Mucosa of rectum (tissue), 2 donors: ENCODE measurements around the gene TLE5.

Experiments used
- H3K27ac ChIP-seq, 2 donors: one replicate each; pipeline ENCODE4 v1.7.0; 2013; ENCODE audit warnings: inconsistent platforms in 2 of 2, low read depth in 2 of 2, low read length in 2 of 2
- H3K27me3 ChIP-seq, 2 donors: one replicate each; pipeline ENCODE4 v1.7.0; 2013; ENCODE audit warnings: low read length in 2 of 2; ENCODE audit not compliant: control insufficient read depth in 2 of 2, insufficient read depth in 2 of 2
- H3K36me3 ChIP-seq, 2 donors: one replicate each; pipeline ENCODE4 v1.7.0; 2013; ENCODE audit warnings: low read length in 2 of 2; ENCODE audit not compliant: control insufficient read depth in 2 of 2, insufficient read depth in 2 of 2
- H3K4me1 ChIP-seq, 2 donors: one replicate each; pipeline ENCODE4 v1.7.0; 2013; ENCODE audit warnings: low read length in 2 of 2, mild to moderate bottlenecking in 1 of 2; ENCODE audit not compliant: control insufficient read depth in 2 of 2, insufficient read depth in 2 of 2
- H3K4me3 ChIP-seq, 2 donors: one replicate each; pipeline ENCODE4 v1.7.0; 2013; ENCODE audit warnings: low read length in 2 of 2
- H3K9ac ChIP-seq, 2 donors: one replicate each; pipeline ENCODE4 v1.7.0; 2013; ENCODE audit warnings: low read length in 2 of 2, low read depth in 1 of 2, mild to moderate bottlenecking in 1 of 2
- H3K9me3 ChIP-seq, 2 donors: one replicate each; pipeline ENCODE4 v1.7.0; 2013; ENCODE audit warnings: low read length in 2 of 2; ENCODE audit not compliant: control insufficient read depth in 2 of 2
- donor health status: healthy.
- donor health status: Normal muscosa, but diverticular disease.

The TLE5 gene

DNA sequence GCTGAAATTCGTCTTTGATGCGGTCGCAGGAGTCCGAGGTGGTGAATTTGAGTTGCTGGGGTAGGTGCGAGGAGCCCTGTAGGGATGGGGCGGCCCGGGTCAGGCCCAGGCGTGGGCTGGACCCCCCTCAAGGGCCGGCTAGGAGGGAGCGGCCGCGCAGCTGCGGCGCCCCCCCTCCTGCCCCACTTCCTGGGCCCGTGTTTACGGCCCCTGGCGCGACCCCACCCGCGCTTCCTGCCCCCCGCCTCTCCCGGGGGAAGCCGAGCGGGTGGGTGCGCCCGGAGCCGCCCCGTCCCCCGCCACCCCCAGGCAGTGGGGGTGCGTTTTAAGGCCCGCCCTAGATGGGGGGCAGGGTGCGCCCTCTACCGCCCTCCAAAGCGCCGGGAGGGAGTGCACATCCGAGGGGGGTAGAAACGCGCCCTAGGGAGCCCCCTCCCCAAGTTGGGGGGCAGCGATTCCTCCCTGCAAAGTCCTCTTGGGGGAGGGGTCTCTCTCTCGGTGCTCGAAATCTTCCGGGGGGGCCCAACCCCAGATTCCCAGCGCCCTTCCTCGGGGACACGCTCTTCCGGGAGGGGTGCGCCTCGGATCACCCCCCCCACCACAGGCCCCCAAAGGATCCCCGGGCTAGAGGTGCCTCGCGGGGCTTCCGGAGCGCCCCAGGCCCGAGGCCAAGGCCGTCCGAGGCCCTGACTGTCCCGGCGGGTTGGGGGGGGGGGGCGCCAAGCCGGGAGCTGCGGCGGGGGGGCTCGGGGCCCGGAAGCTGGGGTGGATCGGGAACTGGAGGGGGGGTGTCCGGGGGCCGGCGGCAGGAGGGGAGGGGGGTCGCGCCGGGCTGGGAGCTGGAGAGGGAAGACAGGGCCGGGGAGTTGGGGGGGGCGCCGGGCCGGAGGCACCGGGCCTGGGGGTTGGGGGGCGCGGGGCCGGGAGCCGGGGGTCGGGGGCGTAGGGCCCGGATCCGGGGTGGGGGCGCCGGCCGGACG, 823 bp downstream of the TLE5 start:
- H3K4me3 ChIP-seq, result peak overlapping the region; percentile 77 to 84
- H3K27ac ChIP-seq, result peak overlapping the region; percentile 89 to 91
- H3K4me1 ChIP-seq, result peaks cover 17 to 24% of the 10 kb centered on the region in 2 donors
- H3K9ac ChIP-seq, result peak overlapping the region; percentile 83 to 87
- no peaks in the 10 kb centered on the region for H3K27me3 ChIP-seq
- peaks cover 25 to 31% of the 10 kb centered on the region in 2 donors for H3K36me3 ChIP-seq
- H3K9me3 ChIP-seq, result no peaks in the 10 kb centered on the region

DNA sequence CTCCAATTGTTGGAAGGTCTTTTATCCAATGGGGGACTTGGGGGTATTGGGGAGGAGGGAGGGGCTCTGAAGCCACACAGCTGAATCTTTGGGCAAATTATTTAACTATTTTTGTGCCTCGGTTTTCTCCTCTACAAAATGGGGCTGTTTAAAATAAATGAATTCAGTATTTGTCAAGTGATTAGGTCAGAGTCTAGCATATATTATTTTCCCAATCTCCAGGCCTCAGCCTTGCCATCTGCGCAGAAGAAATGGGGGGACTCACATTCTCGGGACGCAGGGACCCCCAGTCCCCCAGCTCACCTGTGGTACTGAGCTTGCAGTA, 1.5 kb downstream of the TLE5 start:
- Histone ChIP-seq H3K9ac (peak overlapping the region; percentile 56 to 87), H3K27ac (peak overlapping the region; percentile 89 to 91), H3K27me3 (no peaks in the 10 kb centered on the region), H3K4me3 (peak overlapping the region; percentile 77 to 84), H3K36me3 (peaks cover 26 to 34% of the 10 kb centered on the region in 2 donors), H3K9me3 (no peaks in the 10 kb centered on the region), H3K4me1 (peaks cover 16 to 24% of the 10 kb centered on the region in 2 donors)

DNA sequence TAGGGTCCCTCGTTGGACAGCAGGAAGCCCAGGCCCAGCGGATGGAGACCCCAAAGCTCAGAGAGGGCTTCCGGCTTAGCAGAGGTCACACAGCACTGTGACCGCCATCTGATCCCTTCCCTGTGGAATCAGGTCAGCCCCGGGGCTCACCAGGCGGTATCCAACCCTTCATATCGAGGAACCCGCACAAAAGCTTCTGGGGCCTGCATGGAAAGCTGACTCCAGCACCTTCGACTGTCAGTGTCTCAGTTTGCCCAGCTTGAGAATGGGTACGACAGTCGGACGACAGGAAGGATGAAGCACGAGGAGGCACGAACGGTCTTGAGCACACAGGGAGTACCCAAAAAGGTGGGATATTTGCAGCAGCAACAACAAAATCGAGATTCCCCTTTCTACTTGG, 2.6 kb downstream of the TLE5 start:
- H3K4me1 ChIP-seq, result peaks cover 15 to 24% of the 10 kb centered on the region in 2 donors
- H3K9ac ChIP-seq, result no peak overlapping the region
- peaks cover 37 to 45% of the 10 kb centered on the region in 2 donors for H3K36me3 ChIP-seq
- H3K27me3 ChIP-seq, result no peaks in the 10 kb centered on the region
- no peak overlapping the region for H3K4me3 ChIP-seq
- no peak overlapping the region for H3K27ac ChIP-seq
- H3K9me3 ChIP-seq, result no peaks in the 10 kb centered on the region

DNA sequence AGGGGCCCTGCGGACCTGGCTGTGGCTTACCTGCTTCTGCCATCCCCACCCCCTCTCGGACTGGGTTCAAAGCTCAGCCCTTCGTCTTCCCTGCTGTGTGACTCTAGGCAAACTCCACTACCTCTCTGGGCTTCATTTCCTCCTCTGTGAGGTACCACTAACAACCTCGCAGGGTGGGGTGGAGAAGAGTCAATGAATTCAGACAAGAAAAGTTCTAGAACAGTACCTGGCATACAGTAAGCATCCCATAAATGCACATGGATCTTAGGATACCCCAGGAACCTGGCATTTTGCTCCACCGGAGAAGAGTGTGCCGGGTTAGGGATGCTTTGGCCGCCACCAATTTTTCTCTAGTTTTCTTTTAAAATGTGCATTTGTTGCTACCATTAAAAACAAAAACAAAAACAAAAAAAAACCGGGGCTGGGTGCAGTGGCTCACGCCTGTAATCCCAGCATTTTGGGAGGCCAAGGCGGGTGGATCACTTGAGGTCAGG, 3.4 kb downstream of the TLE5 start:
- no peak overlapping the region for H3K4me3 ChIP-seq
- H3K4me1 ChIP-seq, result peaks cover 15 to 24% of the 10 kb centered on the region in 2 donors
- H3K9me3 ChIP-seq, result no peaks in the 10 kb centered on the region
- H3K9ac ChIP-seq, result no peak overlapping the region
- H3K27ac ChIP-seq, result no peak overlapping the region
- peaks cover 45 to 50% of the 10 kb centered on the region in 2 donors for H3K36me3 ChIP-seq
- H3K27me3 ChIP-seq, result no peaks in the 10 kb centered on the region

DNA sequence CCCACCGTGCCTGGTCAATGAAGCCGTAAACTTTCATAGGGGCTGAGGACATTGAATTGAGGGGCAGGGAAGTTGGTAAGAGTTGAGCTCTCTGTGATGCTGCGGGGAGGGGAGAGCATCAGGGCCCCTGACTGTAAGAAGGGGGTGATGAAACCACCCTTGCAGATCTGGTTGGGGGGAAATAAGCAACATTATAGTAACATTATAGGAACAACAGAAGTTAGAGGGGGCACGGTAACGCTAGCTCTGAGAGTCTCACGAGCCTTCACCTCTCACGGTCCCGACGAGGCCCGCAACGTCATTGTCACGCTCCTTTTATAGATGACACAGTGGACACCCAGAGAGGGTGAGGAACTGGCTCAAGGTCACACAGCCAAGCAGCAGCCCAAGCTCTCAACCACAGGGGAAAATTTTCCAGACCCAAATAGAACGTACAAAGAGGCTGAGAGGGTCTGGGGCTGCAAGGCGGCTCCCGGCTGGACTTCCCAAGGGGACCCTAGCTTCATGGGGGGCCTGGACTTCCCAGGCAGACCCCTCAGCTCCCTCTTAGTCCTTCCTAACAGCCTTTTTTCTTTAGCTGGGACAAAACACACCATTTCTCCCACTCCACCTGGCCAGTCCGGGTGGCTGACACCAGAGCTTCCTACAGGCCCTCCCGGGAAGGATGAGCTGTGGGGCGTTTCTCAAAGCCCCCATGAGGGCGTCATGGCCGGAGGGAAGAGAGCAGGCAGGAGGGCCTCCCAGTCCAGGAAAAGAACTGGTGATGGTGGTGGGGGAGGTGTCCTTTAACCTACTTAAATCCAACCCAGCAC, 4.1 kb downstream of the TLE5 start:
- no peak overlapping the region for H3K27ac ChIP-seq
- H3K36me3 ChIP-seq, result peaks cover 45 to 52% of the 10 kb centered on the region in 2 donors
- no peak overlapping the region for H3K4me3 ChIP-seq
- no peak overlapping the region for H3K9ac ChIP-seq
- H3K27me3 ChIP-seq, result no peaks in the 10 kb centered on the region
- peaks cover 15 to 22% of the 10 kb centered on the region in 2 donors for H3K4me1 ChIP-seq
- no peaks in the 10 kb centered on the region for H3K9me3 ChIP-seq

DNA sequence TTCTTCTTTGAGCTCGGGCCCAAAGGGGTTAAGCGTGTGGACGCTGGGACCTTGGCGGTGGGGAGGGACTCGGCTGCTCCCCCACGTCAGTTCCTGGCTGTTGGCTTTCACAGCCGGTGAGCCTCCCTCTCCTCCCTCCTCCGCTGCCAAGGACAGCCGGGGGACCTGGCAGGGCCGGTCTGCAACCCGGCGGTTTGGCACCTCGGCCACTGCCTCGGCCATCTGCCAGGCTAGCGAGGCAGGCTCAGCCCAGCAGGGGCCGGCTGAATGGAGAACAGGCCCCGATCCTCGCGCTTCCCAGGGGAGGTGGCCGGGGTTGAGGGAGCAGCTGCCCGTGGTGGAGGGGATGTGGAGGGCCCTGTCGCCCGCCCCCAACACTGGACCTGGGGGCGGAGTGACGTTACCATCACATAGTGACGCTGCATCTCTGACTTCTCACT, 5.0 kb downstream of the TLE5 start:
- H3K9me3 ChIP-seq, result no peaks in the 10 kb centered on the region
- H3K4me3 ChIP-seq, result no peak overlapping the region
- no peaks in the 10 kb centered on the region for H3K27me3 ChIP-seq
- peak overlapping the region in 1 of 2 donors; percentile 23 for H3K27ac ChIP-seq
- H3K36me3 ChIP-seq, result peaks cover 45 to 56% of the 10 kb centered on the region in 2 donors
- H3K9ac ChIP-seq, result no peak overlapping the region
- peaks cover 12 to 19% of the 10 kb centered on the region in 2 donors for H3K4me1 ChIP-seq

DNA sequence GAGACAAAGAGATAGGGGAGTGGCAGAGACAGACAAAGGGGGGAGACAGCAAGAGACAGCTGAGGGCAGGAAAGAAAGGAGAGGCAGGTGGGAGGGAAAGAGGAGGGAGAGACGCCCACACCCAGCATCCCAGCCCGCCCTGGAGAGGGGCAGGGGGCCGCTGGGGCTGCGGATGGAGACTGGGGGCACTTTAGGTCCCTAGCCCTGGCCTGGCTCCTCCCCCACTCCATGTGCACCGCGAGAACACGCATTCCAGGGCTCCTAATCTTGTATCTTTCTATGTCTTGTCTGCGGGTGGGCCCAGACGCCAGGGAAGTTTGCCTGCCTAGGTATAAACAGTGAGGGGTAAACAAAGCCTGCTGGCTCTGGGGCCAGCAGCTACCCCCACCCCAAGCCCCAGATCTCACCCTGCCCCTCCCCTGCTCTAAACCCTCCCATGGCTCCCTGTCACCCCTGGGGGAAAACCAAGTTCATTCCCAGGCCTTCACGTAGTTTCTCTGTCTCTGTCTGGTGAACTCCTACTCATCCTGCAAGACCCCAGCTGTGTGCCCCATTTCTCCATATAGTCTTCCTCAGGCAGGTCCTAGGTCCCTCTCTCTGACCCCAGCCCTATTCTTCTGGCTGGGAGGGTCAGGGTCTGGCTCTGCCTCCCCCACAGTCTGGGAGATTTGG, 5.7 kb downstream of the TLE5 start:
- Histone ChIP-seq H3K4me3 (no peak overlapping the region), H3K27me3 (no peaks in the 10 kb centered on the region), H3K27ac (peak overlapping the region in 1 of 2 donors; percentile 23), H3K4me1 (peaks cover 12 to 19% of the 10 kb centered on the region in 2 donors), H3K36me3 (peaks cover 45 to 56% of the 10 kb centered on the region in 2 donors), H3K9me3 (no peaks in the 10 kb centered on the region), H3K9ac (no peak overlapping the region)

DNA sequence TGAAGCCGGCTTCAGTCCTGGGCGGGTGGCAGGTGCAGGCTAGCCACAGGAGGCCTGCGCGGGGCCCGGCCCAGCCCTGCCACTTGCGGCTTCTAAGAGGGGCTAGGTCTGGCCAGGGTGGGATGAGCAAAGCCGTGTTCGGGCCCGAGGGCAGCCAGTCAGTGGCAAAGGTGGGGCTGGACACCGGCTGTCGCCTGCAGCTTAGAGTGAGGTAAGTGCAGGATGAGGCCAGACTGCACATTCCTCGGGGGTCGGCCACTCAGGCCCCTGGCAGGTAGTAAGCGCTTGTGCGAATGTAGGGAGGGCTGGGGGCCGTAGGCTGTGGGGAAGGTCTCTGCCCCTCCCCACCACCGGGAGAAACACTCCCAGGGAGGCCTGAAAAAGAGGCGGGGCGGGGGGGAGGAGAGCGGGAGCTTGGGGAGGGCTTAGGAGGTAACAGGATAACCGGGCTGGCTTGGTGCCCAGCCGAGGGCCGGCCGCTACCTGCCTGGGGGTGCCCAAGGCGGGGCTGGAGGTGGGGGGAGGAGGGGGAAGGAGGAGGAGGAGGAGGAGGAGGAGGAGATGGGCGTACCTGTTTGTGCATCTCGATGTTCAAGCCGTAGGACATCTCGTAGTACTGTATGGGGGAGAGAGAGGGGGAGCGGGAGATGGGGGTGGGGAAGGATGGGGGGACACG, 6.4 kb downstream of the TLE5 start:
- Histone ChIP-seq H3K27ac (peak overlapping the region in 1 of 2 donors; percentile 43), H3K9me3 (no peaks in the 10 kb centered on the region)

DNA sequence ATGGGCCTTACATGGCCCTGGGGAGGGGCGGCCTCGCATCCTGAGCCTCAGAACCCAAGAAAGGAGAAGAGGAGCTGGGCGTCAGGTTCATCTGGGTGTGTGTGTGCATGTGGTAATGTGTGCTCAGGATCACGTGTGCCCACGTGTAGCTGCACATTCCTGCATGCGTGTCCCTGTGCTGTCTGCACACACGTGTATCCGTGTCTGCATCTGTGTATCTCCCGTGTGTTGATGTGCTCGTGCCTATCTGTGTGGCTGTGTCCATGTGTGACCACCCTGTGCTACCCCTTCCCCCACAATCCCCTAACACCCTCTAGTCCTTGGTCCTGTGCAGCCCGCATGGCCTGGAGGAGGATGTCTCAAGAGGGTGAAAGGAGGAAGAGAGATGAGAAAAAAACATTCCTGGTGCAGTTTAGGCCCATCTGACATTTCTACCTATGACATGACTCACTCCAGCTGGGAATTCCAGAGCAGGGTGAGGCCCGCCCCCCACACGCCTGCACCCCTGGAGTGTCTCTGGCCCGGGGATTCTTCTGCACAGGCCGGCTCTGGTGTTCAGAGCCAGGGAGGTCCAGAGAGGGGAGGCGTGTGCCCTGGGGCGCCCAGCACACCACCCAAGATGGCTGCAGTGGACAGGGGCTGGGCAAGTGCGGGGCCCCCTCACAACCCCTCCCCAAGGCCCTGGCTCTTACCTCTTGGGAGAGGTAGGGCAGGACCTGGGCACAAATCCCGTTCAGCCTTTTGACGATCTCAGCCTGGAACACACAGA, 7.1 kb downstream of the TLE5 start:
- no peaks in the 10 kb centered on the region for H3K27me3 ChIP-seq
- peaks cover 18% of the 10 kb centered on the region in 2 donors for H3K4me1 ChIP-seq
- no peak overlapping the region for H3K4me3 ChIP-seq
- H3K36me3 ChIP-seq, result peaks cover 45 to 56% of the 10 kb centered on the region in 2 donors
- no peak overlapping the region for H3K9ac ChIP-seq
- H3K27ac ChIP-seq, result peak overlapping the region in 1 of 2 donors; percentile 43
- H3K9me3 ChIP-seq, result no peaks in the 10 kb centered on the region

More for the DNA sequence above, 6.4 kb downstream of the TLE5 start:
- H3K4me3 ChIP-seq, result no peak overlapping the region
- no peaks in the 10 kb centered on the region for H3K27me3 ChIP-seq
- no peak overlapping the region for H3K9ac ChIP-seq
- peaks cover 18 to 21% of the 10 kb centered on the region in 2 donors for H3K4me1 ChIP-seq
- peaks cover 45 to 56% of the 10 kb centered on the region in 2 donors for H3K36me3 ChIP-seq
